COLO668 (cell line): Measurements from ENCODE around the gene DBH.
"Not testable (repeated sequence)": the region's sequence is repeated elsewhere in the genome, so short reads cannot be mapped to it uniquely, and the experiment has no call there.

Experiments used
- DNase-seq: peaks from one replicate; lab custom pipeline; 2025; ENCODE audit not compliant: unreplicated experiment; lab: John Stamatoyannopoulos, UW

The DBH gene

DNA sequence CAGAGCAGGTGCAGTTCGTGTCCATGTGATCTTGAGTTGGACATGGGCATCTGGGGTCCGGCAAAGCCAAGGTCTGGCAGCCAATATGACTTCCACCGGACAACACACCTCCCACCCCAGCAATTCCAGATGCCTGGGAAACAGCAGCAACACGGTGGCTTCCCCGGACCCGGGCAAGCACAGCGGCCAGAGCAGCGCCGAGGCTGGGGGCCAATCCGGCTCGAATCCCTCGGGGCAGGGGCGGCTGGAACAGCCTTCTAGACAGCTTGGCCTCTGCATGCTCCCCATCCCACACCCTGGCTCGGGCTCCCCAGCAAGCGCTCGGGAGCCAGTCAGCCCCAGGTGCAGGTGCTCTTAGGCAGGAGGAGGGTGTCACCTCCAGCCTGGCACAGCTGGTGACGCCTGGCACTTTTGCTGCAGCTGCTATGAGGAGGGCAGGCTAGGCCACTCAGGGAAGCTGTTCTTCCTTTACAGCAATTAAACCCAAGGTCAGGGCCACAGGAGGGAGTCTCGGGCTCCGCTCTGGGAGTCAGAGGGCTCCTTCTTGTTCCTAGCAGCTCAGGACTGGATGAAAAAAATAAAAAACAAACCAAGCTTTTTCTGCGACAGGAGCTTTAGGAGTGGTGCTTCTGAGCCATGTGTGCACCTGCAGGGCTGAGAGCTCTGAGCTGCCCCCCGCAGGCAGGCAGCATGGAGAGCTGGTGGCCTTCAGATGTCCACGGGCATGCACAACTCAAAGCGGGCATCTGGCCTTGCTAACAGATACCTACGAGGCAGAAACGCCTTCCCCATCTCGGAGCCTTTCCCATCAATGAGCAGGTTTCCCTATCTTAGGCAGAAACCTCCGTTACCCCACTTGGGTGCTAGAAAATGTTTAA is 28.2 kb downstream of the DBH start:
- peak; percentile 84 for DNase-seq

GRCh38 chr9:133665096-133665495 is 28.9 kb downstream of the DBH start:
- DNase-seq: no peak

DNA sequence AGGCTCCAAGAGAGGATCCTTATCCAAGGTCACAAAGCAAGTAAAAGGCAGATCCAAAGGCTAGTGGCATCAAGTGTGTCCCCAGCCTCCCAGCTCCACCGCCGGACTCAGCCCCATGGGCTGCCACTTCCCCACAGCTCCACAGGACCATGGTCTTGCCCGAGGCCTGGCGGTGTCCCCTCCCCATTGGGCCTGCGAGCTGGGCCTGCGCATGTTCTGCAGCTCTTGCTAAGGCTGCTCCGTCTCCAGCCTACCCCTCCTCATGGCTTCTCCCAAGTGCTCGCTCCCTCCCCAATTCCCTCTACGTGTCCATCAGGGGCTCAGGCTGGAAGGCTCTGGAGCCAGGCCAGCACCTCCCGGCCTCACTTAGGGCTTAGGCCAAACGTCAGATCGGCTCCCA is 29.4 kb downstream of the DBH start:
- DNase-seq: no peak

DNA sequence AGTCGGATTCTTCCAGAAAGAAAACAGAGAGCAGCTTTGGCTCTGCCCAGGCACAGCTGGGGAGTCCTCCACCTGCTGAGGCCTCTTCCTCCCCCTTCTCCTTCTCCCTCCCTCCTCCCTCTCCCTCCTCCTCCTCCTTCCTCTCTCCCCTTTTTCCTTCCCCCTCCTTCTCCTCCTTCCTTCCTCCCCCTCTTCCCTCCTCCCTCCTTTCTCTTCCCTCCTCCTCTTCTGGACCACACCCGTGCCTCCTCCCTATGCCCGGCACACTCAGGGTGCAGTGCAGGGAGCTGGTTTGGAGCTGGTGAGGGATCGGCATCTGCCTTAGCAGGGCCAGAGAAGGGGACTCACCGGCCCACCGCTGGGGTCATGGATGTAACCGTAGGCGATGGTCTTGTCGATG is 30.2 kb downstream of the DBH start:
- no peak for DNase-seq

- no peak for DNase-seq
Observed at GRCh38 chr9:133666845-133667244, 30.7 kb downstream of the DBH start.

GRCh38 chr9:133667759-133668450 is 31.7 kb downstream of the DBH start:
- peak; percentile 7 for DNase-seq

GRCh38 chr9:133669182-133669801 is 33.1 kb downstream of the DBH start:
- no peak for DNase-seq

DNA sequence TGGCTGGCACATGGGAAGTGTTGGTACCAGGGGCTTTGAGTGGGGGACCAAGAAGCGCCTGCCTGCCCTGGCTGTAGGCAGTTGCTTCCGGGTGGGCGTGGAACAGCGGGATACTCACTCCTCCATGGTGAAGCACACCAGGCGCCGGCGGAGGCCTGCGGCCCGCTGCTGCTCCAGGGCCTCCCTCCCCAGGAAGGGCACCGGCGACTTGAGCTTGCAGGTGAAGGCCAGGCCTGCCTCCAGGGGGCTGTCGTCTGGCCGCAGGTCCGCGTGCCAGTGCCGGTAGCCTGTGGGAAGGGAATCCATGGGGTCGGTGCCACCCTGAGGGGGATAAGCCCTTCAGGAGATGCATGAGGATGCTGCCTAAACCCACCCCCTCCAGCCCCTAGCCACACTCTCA is 34.3 kb downstream of the DBH start:
- DNase-seq: no peak

- no peak for DNase-seq
Observed at GRCh38 chr9:133671371-133671770, 35.2 kb downstream of the DBH start.

DNA sequence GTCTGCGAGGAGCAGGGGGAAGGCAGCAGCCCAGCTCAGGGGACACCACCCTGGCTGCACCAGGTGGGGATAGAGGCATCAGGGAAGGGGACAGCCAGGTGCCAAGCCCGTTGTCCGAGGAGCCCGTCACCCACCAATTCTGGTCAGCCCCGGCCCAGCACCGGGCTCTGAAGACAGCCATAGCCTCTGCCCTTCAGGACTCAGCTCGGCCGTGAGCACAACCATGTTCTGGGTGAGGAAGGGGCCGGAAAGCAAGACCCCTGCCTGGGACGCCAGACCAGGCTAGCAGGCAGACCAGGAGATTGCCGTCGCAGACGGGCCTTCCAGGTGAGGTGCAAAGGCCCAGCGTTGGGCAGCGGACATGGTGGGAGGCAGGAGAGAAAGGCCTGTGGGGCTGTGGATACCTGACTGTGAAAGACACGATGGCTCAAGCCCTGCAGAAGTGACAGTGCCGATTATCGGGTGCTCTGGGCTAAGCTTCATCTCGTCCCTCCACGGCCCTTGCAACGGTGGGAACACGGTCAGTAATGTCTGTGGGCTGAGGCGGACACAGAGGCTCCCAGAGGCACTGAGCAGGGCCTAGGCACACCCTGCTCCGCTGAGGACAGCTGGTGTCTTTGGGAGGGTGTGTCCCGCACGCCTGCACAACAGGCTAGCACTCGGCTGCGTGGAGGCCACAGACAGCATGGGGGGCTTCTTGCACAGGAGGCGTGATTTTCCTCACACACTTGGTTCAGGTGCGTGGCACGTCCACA is 36.5 kb downstream of the DBH start:
- no peak for DNase-seq

DNA sequence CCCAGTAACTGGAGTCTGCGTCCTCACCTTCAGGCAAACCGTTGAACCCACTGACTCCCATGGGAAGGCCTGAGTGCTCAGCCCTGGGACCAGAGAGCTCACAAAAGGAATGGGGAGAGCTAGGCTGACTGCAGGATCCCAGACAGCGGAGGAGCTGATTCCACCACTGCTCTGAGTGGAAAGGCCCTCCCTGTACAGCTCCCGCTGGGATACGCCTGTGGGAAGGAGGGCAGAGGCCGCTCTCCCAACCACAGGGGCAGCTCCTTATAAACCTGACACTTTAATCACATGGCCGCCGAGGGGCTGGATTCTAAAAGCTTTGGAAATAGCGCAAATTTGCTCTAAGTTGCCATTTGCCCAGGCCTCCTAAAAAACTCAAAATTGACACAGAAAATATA is 37.1 kb downstream of the DBH start:
- no peak for DNase-seq

DNA sequence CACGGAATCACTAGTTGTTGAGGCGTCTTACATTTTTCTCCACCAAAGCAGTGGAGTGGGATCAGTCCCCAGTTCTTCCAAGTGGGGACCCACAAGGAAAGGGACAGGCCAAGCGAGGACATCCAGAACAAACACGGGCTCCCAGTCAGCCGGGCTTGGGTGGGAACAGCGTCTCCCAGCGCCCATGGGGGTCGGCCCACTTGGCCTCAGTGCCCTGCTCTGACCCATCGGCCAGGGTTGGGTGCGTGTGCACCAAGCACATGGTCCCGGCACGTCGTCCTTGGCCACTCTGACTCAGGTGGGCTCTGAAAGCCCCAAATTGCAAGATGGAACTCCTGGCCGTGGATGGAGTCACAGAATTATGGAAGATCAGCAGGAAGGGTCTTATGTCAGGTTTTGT is 37.9 kb downstream of the DBH start:
- DNase-seq: no peak

GRCh38 chr9:133675796-133676195 is 39.6 kb downstream of the DBH start:
- not testable (repeated sequence) for DNase-seq

GRCh38 chr9:133676450-133676849 is 40.3 kb downstream of the DBH start:
- DNase-seq: no peak

DNA sequence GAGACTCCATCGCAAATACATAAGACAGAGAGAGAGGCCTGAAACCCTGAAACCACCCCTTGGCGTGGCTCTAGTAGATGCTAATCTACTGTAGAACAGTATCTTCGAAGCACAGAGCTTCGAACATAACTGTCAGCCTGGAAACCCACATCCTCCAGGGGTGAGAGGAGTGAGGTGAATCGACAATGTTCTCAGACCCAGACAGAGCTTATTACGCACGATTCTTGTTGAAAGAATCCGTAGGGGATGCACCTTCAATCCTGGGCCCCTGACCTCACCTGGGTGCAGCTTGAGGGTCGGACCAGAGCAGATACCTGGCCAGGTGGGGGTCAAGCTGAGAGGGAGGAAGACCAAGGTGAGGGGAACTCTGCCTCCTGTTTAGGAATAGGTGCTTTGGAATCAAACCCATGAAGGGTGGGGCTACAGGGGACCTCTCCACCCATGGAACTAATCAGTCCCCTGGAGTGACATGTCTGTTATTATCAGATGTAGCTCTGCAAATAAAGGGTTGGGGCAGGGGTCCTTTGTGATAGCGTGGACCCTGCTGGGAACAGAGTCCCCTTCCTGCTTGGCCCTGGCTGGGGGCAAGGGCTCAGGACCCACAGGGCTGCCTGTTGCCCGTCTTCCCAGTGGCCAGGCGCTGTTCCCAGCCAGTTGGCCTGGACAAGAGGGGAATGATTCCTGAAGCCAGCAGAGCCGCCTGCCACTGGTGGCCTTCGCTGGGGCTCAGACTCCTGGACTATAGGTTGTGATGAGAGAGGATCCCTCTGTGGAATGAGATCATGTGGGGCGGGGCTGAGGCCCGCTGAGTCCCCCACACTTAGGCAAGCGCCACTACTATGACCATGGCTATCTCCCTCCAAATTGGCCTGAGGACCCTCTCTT is 41.2 kb downstream of the DBH start:
- no peak for DNase-seq

DNA sequence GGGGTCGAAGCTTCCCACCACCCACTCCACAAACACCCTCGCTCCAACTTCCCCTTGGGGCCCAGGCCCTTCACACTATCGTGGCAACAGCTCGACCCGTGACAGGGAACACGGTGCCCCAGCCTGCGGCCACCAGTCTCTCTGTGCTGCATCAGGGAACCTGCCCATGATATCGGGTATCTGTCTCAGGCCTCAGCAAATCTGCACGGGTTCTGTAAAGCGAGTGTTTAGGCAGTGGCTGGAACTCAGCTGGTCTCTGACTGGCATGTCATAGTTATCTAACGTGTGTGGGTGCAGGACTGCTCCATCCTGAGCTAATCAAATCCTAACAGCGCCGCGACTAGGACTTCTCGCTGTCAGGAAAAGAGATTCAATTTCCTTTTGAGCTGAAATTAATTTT is 42.9 kb downstream of the DBH start:
- DNase-seq: no peak

GRCh38 chr9:133679466-133680061 is 43.4 kb downstream of the DBH start:
- DNase-seq: no peak

DNA sequence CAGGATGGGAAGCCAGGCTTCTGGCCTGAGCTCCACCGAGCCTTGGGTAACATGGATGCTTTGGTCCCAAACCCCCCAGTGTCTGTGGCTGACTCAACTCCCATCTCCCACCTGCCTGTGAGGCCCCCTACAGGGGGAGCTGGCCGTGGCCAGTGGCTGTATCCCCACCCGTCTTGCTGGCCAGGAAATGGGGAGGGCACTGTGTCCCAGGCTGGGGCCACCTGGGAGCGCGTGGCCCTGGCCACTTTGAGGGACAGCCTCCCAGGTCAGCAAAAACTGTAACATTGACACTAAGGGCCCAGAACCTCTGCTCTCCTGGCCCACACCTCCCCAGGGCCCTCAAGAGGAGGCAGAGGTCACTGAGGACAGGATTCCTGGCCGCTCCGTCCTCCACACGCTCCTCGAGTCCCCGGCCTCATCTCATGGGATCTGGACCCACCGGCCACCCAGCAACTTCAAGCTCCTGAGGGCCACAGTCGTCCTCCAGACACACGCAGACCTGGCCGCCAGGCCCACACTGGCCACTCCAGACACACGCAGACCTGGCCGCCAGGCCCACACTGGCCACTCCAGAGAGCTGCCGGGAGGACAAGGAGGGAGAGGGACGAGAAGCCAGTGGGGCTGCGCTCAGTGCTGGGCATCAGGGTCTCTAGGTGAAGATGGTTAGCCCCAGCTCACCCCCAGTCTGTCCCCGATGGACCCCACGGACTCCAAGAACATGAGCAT is 44.2 kb downstream of the DBH start:
- DNase-seq: no peak

DNA sequence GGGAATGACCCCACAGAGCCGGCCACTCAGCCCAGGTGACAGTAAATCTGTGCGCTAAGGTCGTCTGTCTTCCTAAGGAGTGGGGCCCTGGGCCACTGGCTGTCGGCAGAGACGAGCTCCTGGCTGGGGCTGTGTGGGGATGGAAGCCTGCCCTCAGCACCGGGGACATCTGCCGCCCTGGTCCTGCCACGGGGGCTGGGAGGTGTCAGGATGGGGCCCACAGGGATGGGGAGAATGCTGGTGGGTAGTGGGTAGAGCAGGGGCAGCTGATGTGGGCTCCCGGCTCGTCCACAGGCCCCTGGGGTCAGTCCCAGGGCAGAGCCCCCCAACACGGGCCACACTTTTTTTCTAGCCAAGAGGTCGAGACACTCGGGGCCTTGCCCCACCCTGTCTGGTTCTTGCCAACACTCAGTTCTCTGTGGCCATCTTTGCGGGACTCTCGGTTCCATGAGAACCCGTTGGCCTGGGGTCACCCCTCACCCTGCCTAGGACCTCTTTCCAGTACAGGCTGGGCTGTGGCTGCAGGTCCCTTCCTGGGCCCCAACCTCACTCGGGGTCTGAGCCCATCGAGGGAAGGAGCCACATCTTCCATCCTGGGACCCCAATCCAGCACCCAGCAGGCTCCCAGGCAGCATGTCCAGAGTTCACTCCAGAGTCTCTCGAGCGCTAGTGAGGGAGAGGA is 45.0 kb downstream of the DBH start:
- no peak for DNase-seq
